NCI-H82 treated with DMSO at 0.1 percent for 48 hours (cell line): Measurements from ENCODE around the gene R3HDM1.
"Not testable (repeated sequence)": the region's sequence is repeated elsewhere in the genome, so short reads cannot be mapped to it uniquely, and the experiment has no call there.

Experiments used
- DNase-seq: peaks from one replicate; lab custom pipeline; 2025; ENCODE audit not compliant: unreplicated experiment; lab: John Stamatoyannopoulos, UW

Gene R3HDM1

GRCh38 chr2:135531231-135532197, at the start of gene R3HDM1:
TSS of gene R3HDM1 (plus strand) at chr2:135531484. CDS start at chr2:135604846, 73,362 bp downstream.
- DNase-seq: peak; percentile 100

- no peak for DNase-seq
Observed at GRCh38 chr2:135485441-135485840, 45.8 kb upstream of the R3HDM1 start.

- DNase-seq: no peak
Observed at GRCh38 chr2:135490376-135490775, 40.9 kb upstream of the R3HDM1 start.

GRCh38 chr2:135494503-135494902, 36.8 kb upstream of the R3HDM1 start:
- no peak for DNase-seq

- no peak for DNase-seq
Observed at GRCh38 chr2:135494917-135495316, 36.4 kb upstream of the R3HDM1 start.

GRCh38 chr2:135498588-135498987, 32.7 kb upstream of the R3HDM1 start:
- not testable (repeated sequence) for DNase-seq

- no peak for DNase-seq
Observed at GRCh38 chr2:135504811-135505210, 26.5 kb upstream of the R3HDM1 start.

- DNase-seq: no peak
Observed at GRCh38 chr2:135510577-135510976, 20.7 kb upstream of the R3HDM1 start.

- no peak for DNase-seq
Observed at GRCh38 chr2:135512099-135512498, 19.2 kb upstream of the R3HDM1 start.

- no peak for DNase-seq
Observed at GRCh38 chr2:135525786-135526185, 5.5 kb upstream of the R3HDM1 start.

- no peak for DNase-seq
Observed at GRCh38 chr2:135528006-135528405, 3.3 kb upstream of the R3HDM1 start.

GRCh38 chr2:135530313-135531230, 712 bp upstream of the R3HDM1 start, which contains the start of gene ZRANB3:
TSS of gene ZRANB3 (minus strand) at chr2:135531218.
- peak; percentile 99 for DNase-seq

- no peak for DNase-seq
Observed at GRCh38 chr2:135532581-135532980, 1.3 kb downstream of the R3HDM1 start.

GRCh38 chr2:135533545-135533944, 2.3 kb downstream of the R3HDM1 start:
- DNase-seq: not testable (repeated sequence)

- DNase-seq: no peak
Observed at GRCh38 chr2:135546436-135546835, 15.2 kb downstream of the R3HDM1 start.

GRCh38 chr2:135547311-135547710, 16.0 kb downstream of the R3HDM1 start:
- DNase-seq: no peak

- no peak for DNase-seq
Observed at GRCh38 chr2:135551356-135551755, 20.1 kb downstream of the R3HDM1 start.

GRCh38 chr2:135552887-135553286, 21.6 kb downstream of the R3HDM1 start:
- no peak for DNase-seq

- no peak for DNase-seq
Observed at GRCh38 chr2:135555311-135555710, 24.0 kb downstream of the R3HDM1 start.

GRCh38 chr2:135557530-135557929, 26.2 kb downstream of the R3HDM1 start:
- DNase-seq: no peak

- no peak for DNase-seq
Observed at GRCh38 chr2:135561925-135562324, 30.6 kb downstream of the R3HDM1 start.
